Upper lobe of left lung (tissue), 4 donors: ENCODE data around the gene CLEC16A.

Experiments used
- EP300 ChIP-seq, 4 donors: sonication (generic); formaldehyde crosslinking; IDR thresholded peaks; one replicate each; pipeline ENCODE4 v1.5.1; 2017; ENCODE audit warnings: antibody characterized with exemption in 4 of 4, control low read depth in 2 of 4
- POLR2A ChIP-seq, 4 donors: fragments of 450-650 bp; IDR thresholded peaks; one replicate each; pipeline ENCODE4 v1.5.1; 2016 to 2017; ENCODE audit warnings: antibody characterized with exemption in 4 of 4, mild to moderate bottlenecking in 2 of 4
- POLR2AphosphoS5 ChIP-seq, 2 donors: sonication (generic); formaldehyde crosslinking; IDR thresholded peaks; one replicate each; pipeline ENCODE4 v1.5.1; 2017; ENCODE audit warnings: antibody characterized with exemption in 2 of 2
- TF ChIP-seq, protein P1 (sequence below), 6 experiments: fragments of 450-650 bp in 4 of 6; fragments of 200-600 bp in 2 of 6; sonication (generic) in 2 of 6; IDR thresholded peaks; one replicate each; pipeline ENCODE4 v1.5.1; 2016 to 2019; ENCODE audit warnings: antibody characterized with exemption in 6 of 6

DNA sequence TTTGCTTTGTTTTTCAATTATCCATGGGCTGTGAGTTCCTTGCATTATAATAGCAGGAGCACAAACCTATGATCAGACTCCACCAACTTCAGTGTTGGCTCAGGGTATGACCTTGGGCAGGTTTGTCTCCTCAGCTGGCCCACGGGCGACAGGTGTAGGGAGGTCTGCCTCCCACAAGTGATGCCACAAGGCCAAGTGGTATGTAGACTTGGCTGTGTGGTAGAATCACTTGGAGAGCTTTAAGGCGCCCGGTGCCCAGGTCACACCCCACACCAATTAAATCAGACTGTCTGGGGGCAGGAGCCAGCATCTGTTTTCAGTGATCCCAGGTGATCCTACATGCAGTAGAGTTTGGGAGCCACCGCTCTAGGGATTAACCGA, 153.4 kb downstream of the CLEC16A start:
- TF ChIP-seq, protein P1, sequence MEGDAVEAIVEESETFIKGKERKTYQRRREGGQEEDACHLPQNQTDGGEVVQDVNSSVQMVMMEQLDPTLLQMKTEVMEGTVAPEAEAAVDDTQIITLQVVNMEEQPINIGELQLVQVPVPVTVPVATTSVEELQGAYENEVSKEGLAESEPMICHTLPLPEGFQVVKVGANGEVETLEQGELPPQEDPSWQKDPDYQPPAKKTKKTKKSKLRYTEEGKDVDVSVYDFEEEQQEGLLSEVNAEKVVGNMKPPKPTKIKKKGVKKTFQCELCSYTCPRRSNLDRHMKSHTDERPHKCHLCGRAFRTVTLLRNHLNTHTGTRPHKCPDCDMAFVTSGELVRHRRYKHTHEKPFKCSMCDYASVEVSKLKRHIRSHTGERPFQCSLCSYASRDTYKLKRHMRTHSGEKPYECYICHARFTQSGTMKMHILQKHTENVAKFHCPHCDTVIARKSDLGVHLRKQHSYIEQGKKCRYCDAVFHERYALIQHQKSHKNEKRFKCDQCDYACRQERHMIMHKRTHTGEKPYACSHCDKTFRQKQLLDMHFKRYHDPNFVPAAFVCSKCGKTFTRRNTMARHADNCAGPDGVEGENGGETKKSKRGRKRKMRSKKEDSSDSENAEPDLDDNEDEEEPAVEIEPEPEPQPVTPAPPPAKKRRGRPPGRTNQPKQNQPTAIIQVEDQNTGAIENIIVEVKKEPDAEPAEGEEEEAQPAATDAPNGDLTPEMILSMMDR (IDR thresholded peaks at IDR 0.05): no peak
- TF ChIP-seq POLR2A (IDR thresholded peaks at IDR 0.05) (no peak), POLR2AphosphoS5 (IDR thresholded peaks at IDR 0.05) (no peak), EP300 (IDR thresholded peaks at IDR 0.05) (no peak)
